ENCODE results near the gene PRKCA. TPM values are rescaled to one million over a fixed set of nuclear protein-coding genes. Genes with fewer than 3 reads are reported as not detected.

Gene PRKCA
- total RNA-seq, 4 donors from 2014 or later: 9.6 to 15.5 (median 11.1) TPM

DNA sequence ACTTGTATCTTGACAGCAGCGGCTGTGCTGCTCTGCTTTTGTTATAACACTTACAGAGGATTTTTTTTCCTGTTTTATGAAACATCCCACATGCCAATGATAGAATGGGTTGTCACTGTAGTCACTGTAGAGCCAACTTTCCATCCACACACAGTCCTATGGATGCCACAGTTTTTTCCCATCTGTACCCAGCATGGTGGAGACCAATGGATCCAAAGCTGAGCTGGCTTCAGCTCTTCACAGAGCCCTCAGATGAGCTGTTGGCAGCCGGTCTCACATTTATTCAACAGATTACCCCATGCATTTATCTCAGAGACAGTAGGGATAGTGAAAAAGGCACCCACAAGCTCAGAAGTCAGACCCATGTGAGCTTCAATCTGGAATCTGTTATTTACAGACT, 441.1 kb downstream of the PRKCA start:
- intact Hi-C loops (cut with DNase I; ENCODE audit: low total_unique reads): no loop called here
- DNase-seq (ENCODE audit: low spot score in 2 of 2): no peak
- 77 to 78% methylated on average over 2 of the region's 2 CpGs for WGBS, 2 donors
- TF ChIP-seq POLR2A (IDR thresholded peaks at IDR 0.05): no peak
- TF ChIP-seq, protein P1, sequence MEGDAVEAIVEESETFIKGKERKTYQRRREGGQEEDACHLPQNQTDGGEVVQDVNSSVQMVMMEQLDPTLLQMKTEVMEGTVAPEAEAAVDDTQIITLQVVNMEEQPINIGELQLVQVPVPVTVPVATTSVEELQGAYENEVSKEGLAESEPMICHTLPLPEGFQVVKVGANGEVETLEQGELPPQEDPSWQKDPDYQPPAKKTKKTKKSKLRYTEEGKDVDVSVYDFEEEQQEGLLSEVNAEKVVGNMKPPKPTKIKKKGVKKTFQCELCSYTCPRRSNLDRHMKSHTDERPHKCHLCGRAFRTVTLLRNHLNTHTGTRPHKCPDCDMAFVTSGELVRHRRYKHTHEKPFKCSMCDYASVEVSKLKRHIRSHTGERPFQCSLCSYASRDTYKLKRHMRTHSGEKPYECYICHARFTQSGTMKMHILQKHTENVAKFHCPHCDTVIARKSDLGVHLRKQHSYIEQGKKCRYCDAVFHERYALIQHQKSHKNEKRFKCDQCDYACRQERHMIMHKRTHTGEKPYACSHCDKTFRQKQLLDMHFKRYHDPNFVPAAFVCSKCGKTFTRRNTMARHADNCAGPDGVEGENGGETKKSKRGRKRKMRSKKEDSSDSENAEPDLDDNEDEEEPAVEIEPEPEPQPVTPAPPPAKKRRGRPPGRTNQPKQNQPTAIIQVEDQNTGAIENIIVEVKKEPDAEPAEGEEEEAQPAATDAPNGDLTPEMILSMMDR (IDR thresholded peaks at IDR 0.05): no peak
- H3K4me3 ChIP-seq (ENCODE audit: low read depth, poor library complexity, severe bottlenecking): no peak overlapping the region

DNA sequence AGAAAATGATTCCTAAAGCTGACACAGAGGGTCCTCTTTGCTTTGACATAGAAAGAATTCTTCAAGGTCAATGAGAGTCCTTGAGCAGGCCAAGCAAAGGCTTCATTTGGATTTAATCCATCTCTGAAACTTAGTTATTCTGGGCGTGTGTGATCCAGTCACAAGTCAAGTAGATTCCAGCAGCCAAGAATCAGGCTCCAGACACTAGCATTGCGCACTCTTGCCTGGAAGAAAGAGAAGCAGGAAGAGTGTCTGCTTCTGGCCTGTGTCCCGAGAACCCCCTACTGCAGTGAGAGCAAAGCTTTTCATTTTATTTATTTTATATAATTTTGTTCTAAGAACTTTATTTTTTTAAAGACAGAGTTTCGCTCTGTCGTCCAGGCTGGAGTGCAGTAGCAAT, 444.3 kb downstream of the PRKCA start:
- no peak overlapping the region for H3K4me3 ChIP-seq (ENCODE audit: low read depth, poor library complexity, severe bottlenecking)
- DNase-seq (ENCODE audit: low spot score in 2 of 2): no peak
- intact Hi-C loops (cut with DNase I; ENCODE audit: low total_unique reads): no loop called here
- WGBS, 2 donors: 83 to 87% methylated on average over 5 of the region's 5 CpGs
- TF ChIP-seq POLR2A (IDR thresholded peaks at IDR 0.05): no peak
- TF ChIP-seq, protein P1 (IDR thresholded peaks at IDR 0.05): no peak

DNA sequence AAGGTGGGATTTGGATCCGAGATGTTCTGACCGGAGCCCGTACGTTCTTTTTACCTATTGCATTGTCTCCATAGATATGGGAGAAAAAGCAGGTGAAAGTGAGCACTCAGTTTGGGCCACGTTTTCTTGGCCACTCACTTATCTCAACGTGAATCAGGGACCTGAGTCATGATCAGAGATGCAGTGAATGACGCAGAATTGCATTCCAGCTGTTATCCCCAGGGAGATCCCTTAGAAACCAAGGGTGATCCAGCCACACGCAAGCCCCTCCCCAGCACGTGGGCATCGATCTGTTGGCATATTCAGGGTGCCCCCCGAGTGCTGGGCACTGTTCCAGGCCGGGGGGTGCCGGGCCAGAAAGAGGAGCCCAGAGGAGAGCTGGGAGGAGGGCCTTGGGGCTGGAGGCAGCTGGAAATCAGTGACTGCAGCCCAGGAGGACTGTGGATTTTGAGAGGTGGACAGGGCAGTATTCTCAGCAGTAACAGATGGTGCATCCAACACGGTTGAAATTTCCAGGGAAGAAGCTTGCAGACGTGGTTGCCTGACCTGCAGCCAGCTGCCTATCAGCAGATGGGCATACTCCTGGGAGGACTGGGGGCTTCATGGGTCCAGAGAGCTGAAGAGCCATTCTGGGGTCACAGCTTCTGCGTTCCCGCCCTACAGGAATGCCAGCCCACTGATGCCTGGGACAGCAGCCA, 445.3 kb downstream of the PRKCA start:
- WGBS, 2 donors: 78 to 82% methylated on average over 17 of the region's 17 CpGs
- H3K4me3 ChIP-seq (ENCODE audit: low read depth, poor library complexity, severe bottlenecking): no peak overlapping the region
- no peak for TF ChIP-seq POLR2A (IDR thresholded peaks at IDR 0.05)
- TF ChIP-seq, protein P1 (IDR thresholded peaks at IDR 0.05): no peak
- intact Hi-C loops (cut with DNase I; ENCODE audit: low total_unique reads): no loop called here
- DNase-seq (ENCODE audit: low spot score in 2 of 2): peak in 1 of 2 donors; percentile 34

DNA sequence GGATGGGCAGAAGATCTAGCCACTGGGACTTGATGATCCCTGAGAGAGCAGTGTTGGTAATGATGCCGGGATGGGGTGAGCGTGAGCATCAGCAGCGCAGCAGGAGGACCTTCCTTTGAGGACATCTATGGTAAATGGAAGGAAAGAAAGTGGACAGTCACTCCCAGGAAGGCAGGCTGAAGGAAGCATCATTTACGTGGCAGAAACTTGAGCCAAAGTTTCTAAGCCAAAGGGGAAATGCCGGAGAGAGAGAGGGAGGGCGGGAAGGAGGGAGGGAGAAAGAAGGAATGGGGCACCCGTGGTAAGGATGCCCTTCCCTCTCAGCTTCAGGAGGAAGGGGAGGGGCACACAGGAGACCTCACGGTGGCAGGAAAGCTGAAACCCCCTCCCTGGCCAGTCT, 446.2 kb downstream of the PRKCA start:
- 69 to 76% methylated on average over 8 of the region's 8 CpGs for WGBS, 2 donors
- intact Hi-C loops (cut with DNase I; ENCODE audit: low total_unique reads): no loop called here
- no peak overlapping the region for H3K4me3 ChIP-seq (ENCODE audit: low read depth, poor library complexity, severe bottlenecking)
- DNase-seq (ENCODE audit: low spot score in 2 of 2): peak in 1 of 2 donors; percentile 53
- TF ChIP-seq, protein P1 (IDR thresholded peaks at IDR 0.05): no peak
- TF ChIP-seq POLR2A (IDR thresholded peaks at IDR 0.05): no peak

DNA sequence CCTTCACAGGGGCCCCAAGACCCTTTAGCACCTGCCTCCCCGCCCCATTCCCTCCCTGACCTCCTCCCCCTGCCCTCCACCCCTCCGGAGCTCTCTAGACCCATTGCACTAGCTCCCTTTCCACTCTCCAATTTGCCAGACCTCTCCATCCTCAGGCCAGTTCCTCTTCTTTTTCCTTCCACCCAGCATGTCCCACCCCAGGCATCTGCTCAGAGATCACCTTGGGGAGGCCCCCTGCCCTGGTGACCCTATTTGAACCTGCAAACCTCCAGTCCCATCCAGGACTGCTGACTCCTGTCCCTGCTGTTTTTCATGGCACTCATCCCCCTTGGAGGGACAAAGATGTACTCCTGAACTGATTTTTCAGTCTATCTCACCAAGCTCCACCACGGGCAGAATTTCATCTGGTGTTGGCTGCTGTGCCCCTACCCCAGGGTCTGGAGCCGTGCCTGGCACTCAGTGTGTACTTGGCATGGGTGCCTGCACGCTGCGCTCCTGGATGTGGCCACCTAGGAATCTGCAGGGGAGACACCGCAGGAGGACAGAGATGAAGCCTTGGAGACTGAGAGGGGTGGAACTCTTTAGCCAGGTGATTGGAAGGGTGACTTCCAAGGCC, 446.9 kb downstream of the PRKCA start:
- H3K4me3 ChIP-seq (ENCODE audit: low read depth, poor library complexity, severe bottlenecking): no peak overlapping the region
- DNase-seq (ENCODE audit: low spot score in 2 of 2): peak in 1 of 2 donors; percentile 70
- intact Hi-C loops (cut with DNase I; ENCODE audit: low total_unique reads): no loop called here
- WGBS, 2 donors: 88 to 89% methylated on average over 7 of the region's 7 CpGs
- no peak for TF ChIP-seq POLR2A (IDR thresholded peaks at IDR 0.05)
- TF ChIP-seq, protein P1 (IDR thresholded peaks at IDR 0.05): no peak
